Activated T-cell treated with anti-CD3 and anti-CD28 coated beads for 4 hours (primary cell): ENCODE measurements around the gene SLC17A3.

ENCODE experiments used
- DNase-seq: peaks from one replicate; pipeline ENCODE4 v3.0.0-alpha.2; 2020

SLC17A3 gene

DNA sequence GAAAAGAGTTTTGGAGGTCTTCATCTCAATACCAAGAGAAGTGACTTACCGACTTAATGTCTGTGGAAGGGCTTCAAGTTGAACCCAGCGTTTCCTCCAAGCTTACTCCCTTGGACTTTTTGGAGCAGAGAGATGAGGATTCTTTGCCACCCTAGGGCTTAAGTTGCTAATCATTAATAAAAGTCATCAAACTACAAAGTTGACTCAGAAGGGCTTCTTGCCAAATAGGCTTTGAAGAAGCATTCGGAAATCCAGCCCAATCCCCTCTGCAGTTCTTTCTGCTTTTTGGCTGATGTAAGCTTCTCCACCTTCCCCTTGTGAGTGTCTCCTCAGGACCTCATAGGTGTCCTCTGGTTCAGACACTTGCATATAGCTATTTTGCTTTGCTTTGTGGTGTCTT is at the start of gene SLC17A3:
SLC17A3 (minus strand) TSS at position 126 of the 400 bp plus-strand sequence. CDS start 5,856 bp downstream, outside the sequence.
- no peak for DNase-seq

- no peak for DNase-seq
Observed at GRCh38 chr6:25922301-25922700, 48.3 kb upstream of the SLC17A3 start.

DNA sequence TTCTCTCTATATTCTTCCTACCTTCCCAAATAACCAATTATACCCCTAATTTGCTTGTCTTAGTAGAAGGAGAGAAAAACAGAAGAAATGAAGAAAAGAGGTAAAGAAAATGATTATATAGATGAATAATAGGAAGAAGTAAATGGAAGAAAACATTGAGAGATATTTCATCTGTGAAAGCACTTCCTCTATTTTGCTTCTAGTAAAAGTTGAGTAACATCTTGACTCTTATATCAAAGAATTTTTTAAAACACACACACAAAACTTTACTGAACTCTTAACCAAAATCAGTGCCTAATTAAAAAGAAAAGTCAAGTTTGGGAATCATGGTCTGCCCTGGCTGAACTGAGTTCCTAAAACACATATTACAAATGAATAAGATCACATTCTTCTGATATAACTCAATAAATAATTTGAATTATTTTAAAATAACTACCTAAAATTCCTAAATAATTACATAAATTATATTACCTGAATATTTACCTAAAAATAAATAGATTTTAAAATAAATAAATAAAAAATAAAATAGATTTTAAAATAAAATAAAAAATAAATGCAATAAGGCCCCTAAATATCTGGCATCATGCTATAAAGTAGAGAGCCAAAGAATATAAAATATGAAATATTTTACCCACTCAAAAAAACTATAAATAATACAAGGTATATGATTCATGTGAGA is 47.6 kb upstream of the SLC17A3 start:
- no peak for DNase-seq

DNA sequence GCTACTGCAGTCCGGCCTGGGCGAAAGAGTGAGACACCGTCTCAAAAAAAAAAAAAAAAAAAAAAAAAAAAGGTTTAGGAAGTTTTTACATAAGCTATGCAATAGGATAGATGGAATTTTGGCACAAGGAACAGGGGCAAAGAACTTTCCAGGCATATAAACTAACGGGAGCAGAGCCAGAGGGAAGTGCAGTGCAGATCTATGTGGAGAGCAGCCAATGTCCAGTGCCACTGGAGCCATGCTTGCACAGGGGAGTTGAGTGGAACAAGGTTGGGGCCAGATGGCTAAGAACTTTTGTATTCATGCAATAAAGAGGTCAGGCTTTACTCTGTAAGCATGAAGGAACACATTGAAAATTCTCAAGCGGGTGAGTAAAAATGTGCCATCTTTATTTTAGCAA is 45.6 kb upstream of the SLC17A3 start:
- DNase-seq = no peak

- DNase-seq = no peak
Observed at GRCh38 chr6:25918083-25918683, 44.1 kb upstream of the SLC17A3 start.

GRCh38 chr6:25916789-25917490 is 42.9 kb upstream of the SLC17A3 start:
- no peak for DNase-seq

GRCh38 chr6:25916330-25916729 is 42.3 kb upstream of the SLC17A3 start:
- no peak for DNase-seq

DNA sequence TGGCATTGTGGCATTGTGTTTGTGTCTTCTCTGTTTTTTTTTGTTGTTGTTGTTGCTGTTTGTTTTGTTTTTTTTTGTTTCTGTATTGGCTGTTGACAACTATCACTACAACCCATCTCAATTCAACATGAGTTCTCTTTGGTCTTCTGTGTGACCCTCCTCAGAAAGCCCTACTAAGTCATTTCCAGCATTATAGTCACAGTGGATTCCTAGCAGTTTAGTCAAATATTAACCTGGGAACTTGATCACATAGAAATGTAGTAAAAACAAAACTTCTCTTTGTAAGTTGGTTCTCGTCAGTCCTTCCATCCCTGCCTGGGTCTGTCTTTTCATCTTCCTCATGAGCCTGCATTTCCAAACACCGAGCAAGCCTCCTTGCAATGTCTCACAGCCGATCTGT is 39.7 kb upstream of the SLC17A3 start:
- no peak for DNase-seq

- DNase-seq = no peak
Observed at GRCh38 chr6:25911351-25911750, 37.3 kb upstream of the SLC17A3 start.

- no peak for DNase-seq
Observed at GRCh38 chr6:25907475-25908014, 33.5 kb upstream of the SLC17A3 start.

DNA sequence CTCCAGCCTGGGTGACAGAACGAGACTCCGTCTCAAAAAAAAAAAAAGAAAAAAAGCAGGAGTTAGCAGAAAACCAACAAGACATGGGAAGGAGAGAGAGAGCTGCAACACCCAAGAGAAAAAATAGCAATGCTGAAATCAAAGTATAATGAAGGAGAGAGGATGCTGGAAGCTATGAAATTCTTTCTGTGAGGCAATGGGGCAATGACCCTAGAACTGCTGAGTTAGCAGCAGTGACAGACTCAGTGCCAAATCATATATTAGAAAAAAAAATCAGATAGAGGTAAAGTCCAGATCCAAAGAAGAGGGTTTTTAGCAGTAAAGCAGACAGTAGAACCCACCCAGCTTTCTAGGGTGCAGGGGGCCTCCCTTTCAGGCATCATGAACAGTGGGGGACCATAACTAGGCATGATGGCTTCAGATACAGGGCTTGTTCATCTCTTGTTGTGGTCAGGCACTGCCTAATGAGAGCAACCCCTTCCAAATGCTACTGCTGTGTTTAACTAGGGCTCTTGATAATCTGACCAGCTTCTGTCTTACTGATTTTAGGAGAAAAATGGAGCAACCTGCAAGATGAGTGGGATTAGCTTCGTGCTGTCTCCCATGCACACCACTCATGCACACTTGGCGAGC is 29.5 kb upstream of the SLC17A3 start:
- no peak for DNase-seq

DNA sequence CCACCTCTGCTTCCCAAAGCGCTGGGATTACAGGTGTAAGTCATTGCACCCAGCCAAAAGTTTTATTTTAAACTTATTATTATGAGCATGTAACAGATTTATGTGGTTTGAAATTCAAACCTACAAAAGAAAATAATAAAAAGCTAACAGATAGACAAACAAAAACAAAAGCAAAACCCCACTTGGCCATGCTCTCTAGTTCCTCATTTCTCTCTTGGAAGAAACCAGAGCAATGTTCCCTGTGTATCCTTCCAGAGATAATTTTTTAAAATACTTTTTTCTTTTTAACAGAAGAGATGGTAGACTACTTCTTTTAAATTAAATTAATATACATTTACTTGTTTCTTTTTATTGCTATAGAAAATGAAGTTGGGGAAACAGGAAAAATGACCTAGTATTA is 28.0 kb upstream of the SLC17A3 start:
- DNase-seq = no peak

GRCh38 chr6:25900843-25901242 is 26.8 kb upstream of the SLC17A3 start:
- DNase-seq = no peak

- DNase-seq = no peak
Observed at GRCh38 chr6:25899580-25900408, 25.8 kb upstream of the SLC17A3 start.

DNA sequence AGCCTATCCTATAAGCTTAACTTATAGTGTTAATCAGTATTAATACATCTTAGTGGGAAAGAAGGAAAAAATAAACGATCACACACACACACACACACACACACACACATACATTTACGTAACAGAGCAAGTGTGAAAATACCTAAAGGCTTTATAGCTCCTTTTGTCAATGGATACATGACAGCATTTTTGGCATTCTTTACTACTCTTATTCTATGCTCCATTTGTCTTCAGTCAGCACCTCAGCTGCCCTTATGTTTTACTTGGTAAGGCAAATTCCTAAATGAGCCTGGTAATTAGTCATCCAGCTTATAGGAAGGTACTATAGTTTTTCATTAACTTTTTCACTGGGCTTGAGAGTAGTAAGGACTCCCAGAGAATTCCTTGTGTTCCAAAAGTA is 25.1 kb upstream of the SLC17A3 start:
- no peak for DNase-seq

DNA sequence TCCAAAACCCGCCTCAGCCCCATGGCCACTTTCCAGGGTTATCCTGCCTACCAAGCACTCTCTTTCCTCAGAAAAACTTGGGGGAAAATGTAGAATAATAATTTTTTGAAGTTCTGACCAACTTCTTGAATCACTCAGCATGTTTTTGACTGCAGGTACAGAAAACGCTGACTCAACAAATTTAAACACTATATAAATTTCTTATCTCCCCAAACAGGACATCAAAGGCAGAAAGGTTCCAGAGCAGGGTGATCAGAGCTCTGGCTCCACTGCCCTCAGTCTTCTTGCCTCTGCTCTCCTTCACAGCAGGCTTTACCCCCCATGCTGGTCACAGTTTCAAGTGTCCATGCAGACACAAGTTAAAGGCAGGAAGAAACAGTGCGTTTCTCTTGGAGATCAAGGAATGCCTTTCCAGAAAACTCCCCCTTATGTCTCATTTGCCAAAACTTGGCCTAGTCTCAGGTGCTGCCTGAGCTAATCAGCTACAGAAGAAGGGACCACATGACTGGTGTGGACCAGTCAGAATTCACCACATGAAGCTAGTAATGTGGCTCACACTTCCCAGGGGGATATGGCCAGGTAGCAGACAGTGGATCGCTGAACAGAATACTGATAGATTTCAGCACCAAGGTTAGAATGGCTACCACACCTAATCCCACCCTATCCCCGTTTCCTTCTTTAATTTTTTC is 24.4 kb upstream of the SLC17A3 start:
- no peak for DNase-seq

DNA sequence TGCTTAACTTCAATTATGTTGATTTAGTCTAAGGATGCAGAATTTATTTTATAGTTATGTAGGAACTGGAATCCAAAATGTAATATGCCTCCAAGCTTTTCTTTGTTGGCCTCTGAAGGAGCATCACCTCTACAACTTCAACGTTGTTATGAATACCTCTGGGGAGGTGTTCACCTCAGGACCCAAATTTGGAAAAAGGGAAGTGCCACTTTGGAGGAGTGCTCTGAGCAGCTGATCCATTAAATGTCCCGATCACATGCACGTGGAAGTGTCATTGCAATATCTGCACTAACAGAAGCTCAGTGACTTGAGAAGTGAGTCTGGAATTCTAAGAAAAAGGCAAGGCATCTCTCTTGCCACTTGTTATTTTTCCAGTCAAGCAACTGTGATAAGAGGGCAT is 22.2 kb upstream of the SLC17A3 start:
- DNase-seq = no peak

GRCh38 chr6:25895771-25896170 is 21.7 kb upstream of the SLC17A3 start:
- DNase-seq = no peak

- DNase-seq = no peak
Observed at GRCh38 chr6:25893778-25894177, 19.7 kb upstream of the SLC17A3 start.

DNA sequence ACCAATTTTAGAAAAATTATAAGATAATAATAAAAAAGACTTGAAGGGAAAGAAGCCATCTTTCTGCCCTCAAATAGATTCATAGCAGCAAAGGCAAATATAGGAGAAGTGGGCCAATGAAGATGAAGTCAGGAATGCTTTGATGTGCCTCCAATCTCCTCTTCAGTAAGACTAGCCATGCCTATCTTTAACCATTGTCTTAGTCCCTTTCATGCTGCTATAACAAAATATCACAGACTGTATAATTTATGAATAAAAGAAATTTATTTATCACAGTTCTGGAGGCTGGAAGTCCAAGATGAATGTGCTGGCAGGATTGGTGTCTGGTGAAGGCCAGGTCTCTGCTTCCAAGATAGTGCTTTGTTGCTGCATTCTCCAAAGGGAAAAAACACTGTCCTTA is 18.8 kb upstream of the SLC17A3 start:
- DNase-seq = no peak

GRCh38 chr6:25889877-25890853 is 16.1 kb upstream of the SLC17A3 start:
- no peak for DNase-seq
